ENCODE data around the gene NEK7.

DNA sequence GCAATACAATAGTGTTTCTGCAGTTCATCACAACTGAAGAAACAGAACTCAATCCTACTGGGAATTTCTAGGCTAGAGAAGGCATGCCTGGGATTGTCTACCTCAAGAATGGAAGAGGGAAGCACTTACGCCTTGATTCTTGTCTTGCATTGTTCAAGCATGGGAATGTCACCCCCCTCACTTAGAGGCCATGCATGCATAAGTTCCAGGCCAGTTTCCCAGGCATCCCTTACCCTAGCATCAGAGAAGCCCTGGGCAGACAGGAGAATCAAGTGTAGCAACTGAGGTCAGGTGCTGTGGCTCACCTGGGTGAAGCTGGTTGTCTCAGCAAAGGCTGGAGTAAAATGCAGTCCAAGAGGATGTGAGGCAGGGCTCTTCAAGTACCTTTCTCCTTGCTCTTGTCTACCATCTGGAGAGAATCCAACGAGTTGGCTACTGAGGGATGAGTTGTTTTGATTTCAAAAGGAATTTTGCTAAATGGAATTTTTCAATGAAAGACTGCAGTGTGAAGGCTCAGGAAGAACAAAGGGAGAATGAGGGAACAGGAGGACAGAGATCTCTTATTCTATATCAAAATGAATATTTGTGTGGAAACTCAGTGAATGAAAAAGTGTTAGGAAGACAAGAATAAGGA, 174.3 kb downstream of the NEK7 start:
- TF ChIP-seq, protein P1, sequence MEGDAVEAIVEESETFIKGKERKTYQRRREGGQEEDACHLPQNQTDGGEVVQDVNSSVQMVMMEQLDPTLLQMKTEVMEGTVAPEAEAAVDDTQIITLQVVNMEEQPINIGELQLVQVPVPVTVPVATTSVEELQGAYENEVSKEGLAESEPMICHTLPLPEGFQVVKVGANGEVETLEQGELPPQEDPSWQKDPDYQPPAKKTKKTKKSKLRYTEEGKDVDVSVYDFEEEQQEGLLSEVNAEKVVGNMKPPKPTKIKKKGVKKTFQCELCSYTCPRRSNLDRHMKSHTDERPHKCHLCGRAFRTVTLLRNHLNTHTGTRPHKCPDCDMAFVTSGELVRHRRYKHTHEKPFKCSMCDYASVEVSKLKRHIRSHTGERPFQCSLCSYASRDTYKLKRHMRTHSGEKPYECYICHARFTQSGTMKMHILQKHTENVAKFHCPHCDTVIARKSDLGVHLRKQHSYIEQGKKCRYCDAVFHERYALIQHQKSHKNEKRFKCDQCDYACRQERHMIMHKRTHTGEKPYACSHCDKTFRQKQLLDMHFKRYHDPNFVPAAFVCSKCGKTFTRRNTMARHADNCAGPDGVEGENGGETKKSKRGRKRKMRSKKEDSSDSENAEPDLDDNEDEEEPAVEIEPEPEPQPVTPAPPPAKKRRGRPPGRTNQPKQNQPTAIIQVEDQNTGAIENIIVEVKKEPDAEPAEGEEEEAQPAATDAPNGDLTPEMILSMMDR (IDR thresholded peaks at IDR 0.05; ENCODE audit: low read length), result no peak
- TF ChIP-seq EZH2phosphoT487 (IDR thresholded peaks at IDR 0.05; ENCODE audit: low read length), result no peak
- no peak for TF ChIP-seq EZH2 (optimal IDR thresholded peaks at IDR 0.05; ENCODE audit: low read depth, low read length)
